Brain microvascular endothelial cell (primary cell): ENCODE results near the gene MSMO1.

Source experiments
- DNase-seq: peaks from one replicate; pipeline ENCODE4 v3.0.0-alpha.2; 2020
- H3K27ac ChIP-seq: fragments of 250-450 bp; sonication (Bioruptor Pico); 2 replicates; pipeline ENCODE4 v1.5.1; 2020; ENCODE audit warnings: mild to moderate bottlenecking, moderate library complexity
- H3K27me3 ChIP-seq: fragments of 250-450 bp; sonication (Bioruptor Pico); replicated peaks from 2 replicates; pipeline ENCODE4 v1.5.1; 2020; ENCODE audit warnings: mild to moderate bottlenecking
- H3K36me3 ChIP-seq: fragments of 250-450 bp; sonication (Bioruptor Pico); replicated peaks from 2 replicates; pipeline ENCODE4 v1.5.1; 2020; ENCODE audit warnings: mild to moderate bottlenecking
- H3K4me3 ChIP-seq: 2 replicates; pipeline ENCODE4 v1.5.1; 2011; ENCODE audit warnings: low read depth, mild to moderate bottlenecking, control low read depth, low read length, moderate library complexity
- in situ Hi-C: cut with HindIII; loops from 2 replicates; pipeline ENCODE4 v1.10.0; 2017; ENCODE audit warnings: low sequenced_read_pairs, low pct_ligation_motif_present
- TF ChIP-seq, protein P1 (sequence below): IDR thresholded peaks from 2 replicates; pipeline ENCODE4 v1.5.1; 2011; ENCODE audit warnings: low read depth, mild to moderate bottlenecking, moderate library complexity, low read length, control low read depth, inconsistent platforms; ENCODE audit errors: missing control alignments

Gene MSMO1

DNA sequence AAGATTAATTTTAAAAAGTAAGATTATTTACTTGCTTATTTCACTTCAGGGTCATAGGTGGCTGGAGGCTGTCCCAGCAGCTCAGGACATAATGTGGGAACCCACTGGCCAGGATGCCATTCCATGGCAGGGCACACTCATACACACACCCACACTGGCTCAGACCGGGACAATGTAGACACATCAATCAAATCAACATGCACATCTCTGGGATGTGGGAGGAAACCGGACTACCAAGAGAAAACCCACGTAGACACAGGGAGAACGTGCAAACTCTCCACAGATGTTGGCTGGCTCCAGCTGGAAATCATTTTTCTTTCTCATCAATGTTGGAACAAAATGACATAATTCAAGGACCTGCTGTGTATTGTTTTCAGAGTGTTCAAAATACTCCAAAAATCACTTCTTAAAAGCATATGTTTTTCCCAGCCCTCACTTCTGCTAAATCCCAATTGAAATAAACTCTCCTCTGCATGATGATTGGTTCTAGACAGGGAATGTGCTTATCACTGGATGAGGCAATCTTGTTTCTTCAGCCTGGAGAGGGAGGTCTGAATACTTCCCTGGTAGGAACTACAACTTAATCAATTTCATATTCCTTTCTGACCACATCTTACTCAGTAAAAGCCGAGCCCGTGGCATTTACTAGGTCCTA, 32.7 kb downstream of the MSMO1 start:
- TF ChIP-seq, protein P1, sequence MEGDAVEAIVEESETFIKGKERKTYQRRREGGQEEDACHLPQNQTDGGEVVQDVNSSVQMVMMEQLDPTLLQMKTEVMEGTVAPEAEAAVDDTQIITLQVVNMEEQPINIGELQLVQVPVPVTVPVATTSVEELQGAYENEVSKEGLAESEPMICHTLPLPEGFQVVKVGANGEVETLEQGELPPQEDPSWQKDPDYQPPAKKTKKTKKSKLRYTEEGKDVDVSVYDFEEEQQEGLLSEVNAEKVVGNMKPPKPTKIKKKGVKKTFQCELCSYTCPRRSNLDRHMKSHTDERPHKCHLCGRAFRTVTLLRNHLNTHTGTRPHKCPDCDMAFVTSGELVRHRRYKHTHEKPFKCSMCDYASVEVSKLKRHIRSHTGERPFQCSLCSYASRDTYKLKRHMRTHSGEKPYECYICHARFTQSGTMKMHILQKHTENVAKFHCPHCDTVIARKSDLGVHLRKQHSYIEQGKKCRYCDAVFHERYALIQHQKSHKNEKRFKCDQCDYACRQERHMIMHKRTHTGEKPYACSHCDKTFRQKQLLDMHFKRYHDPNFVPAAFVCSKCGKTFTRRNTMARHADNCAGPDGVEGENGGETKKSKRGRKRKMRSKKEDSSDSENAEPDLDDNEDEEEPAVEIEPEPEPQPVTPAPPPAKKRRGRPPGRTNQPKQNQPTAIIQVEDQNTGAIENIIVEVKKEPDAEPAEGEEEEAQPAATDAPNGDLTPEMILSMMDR, result no peak
- Histone ChIP-seq H3K27ac (no peak overlapping the region), H3K36me3 (no peaks in the 10 kb centered on the region), H3K4me3 (no peak overlapping the region), H3K27me3 (no peaks in the 10 kb centered on the region)
- DNase-seq, result no peak
- in situ Hi-C loops, result no loop called here

DNA sequence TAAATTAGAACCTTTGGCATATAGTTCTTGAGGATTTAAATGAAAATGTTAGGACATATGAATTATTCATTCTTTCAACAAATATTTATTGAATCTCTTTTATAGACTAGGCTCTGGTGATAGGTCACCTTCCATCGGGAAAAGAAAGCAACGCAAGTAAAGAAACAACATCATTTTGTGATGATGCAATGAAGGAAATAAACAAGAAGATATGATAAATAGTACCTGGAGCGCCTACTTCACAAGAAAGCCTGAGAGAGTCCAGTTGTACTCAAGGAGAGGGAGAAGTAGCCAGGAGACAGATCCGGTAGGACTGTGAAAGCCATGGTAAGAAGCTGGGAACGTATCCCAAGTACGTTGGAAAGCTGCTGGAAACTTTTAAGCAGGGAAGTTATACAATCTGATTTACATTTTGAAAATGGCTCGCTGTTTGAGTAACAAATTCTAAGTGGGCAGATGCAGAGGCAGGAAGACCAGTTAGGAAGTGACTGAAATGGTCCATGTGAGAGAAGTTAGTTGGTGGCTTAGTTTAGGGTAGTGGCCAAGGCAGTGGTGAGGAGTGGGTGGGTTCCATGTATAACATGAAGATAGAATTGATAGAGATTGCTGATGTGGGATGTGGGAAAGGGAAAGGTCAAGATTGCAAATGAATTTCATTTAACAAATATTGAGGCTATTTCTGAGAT, 33.7 kb downstream of the MSMO1 start:
- Histone ChIP-seq H3K27me3 (no peaks in the 10 kb centered on the region), H3K4me3 (no peak overlapping the region), H3K36me3 (no peaks in the 10 kb centered on the region), H3K27ac (no peak overlapping the region)
- TF ChIP-seq, protein P1, result no peak
- in situ Hi-C loops, result no loop called here
- DNase-seq, result no peak

DNA sequence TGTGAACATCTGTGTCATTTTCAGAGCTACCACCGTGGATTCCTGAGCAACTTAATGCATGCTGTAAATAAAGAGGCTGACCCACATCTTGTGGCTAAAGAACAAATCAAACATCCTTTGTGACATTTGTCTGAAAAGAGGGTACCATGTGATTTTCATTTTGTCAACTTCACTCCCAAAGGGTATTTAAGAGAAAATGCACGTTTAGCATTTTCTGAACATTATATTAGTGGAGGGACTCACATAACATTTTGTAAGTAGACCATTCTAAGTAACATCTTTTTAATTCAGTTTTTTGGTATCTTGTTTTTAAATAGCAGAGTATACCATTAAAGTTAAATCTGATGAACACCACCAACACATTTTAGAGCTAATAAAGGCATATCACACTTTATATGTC, 34.3 kb downstream of the MSMO1 start:
- TF ChIP-seq, protein P1, result no peak
- Histone ChIP-seq H3K36me3 (no peaks in the 10 kb centered on the region), H3K27ac (no peak overlapping the region), H3K4me3 (no peak overlapping the region), H3K27me3 (no peaks in the 10 kb centered on the region)
- in situ Hi-C loops, result no loop called here
- no peak for DNase-seq

DNA sequence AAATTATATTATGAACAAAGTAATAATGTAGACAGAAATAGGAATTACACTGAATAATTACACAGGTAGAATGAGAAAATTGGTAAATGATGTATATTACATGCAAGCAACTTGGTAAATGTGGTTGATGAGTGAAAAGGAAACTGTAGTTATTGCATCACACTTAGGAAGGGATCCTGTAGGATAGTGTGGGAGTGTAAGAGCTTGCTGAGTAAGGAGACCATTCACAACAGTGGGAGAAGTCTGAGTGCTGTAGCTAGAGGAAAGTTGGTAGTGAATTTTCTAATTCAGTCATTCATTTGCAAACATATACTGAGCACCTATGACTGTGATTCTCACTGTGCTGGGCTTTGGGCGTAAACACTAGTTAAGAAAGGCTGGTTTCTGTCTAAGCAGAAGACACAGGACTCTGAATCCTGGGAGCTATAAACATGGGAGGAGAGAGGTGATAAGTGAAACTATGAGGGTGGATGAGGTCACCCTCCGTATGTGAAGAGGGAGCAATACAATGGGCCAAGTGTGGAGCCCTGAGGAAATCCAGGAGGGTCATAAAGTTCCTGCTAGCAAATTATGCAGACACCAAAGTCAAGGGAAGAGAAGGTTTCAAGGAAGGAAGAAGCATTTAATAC, 37.1 kb downstream of the MSMO1 start:
- TF ChIP-seq, protein P1, result no peak
- no peak overlapping the region for H3K27ac ChIP-seq

DNA sequence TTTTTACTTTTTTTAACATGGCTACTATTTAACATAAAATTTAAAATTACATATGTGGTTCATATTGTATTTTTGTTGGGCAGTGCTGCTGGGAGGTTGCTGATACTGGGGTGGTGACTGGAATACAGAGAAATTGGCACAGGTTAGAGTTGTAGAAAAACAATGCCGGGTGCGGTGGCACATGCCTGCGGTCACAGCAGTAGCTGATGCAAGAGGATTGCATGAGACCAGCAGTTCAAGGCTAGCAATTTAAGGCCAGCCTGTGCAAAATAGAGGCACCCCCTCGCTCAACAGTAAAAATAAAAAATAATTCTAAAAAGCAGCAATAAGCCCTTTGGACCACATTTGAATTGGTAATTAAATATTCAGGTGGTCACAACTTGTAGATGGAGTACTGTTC, 39.6 kb downstream of the MSMO1 start:
- H3K36me3 ChIP-seq, result no peaks in the 10 kb centered on the region
- in situ Hi-C loops, result no loop called here
- TF ChIP-seq, protein P1, result no peak
- H3K27ac ChIP-seq, result no peak overlapping the region
- DNase-seq, result no peak
- H3K4me3 ChIP-seq, result no peak overlapping the region
- no peaks in the 10 kb centered on the region for H3K27me3 ChIP-seq

More for the DNA sequence above, 37.1 kb downstream of the MSMO1 start:
- Histone ChIP-seq H3K27me3 (no peaks in the 10 kb centered on the region), H3K36me3 (no peaks in the 10 kb centered on the region), H3K4me3 (no peak overlapping the region)
- DNase-seq, result no peak
- in situ Hi-C loops, result no loop called here
